Fibroblast of lung (primary cell): Measurements from ENCODE around the gene PDC. TPM values are rescaled to one million over a fixed set of nuclear protein-coding genes. Genes with fewer than 3 reads are reported as not detected.

ENCODE experiments used
- DNase-seq, 2 donors: peaks; one replicate each; pipeline versions ENCODE4 v3.0.0 to v3.0.0-alpha.2; 2010; ENCODE audit warnings: low read depth in 2 of 2
- H2AFZ ChIP-seq: 2 replicates; pipeline ENCODE4 v1.5.1; 2012; ENCODE audit warnings: low read length, control low read depth, inconsistent platforms
- H3K27ac ChIP-seq: 2 replicates; pipeline ENCODE4 v1.5.1; 2011; ENCODE audit warnings: low read length, control low read depth; ENCODE audit not compliant: insufficient read depth
- H3K27me3 ChIP-seq: 2 replicates; pipeline ENCODE4 v1.5.1; 2011; ENCODE audit warnings: mild to moderate bottlenecking, low read length; ENCODE audit not compliant: control insufficient read depth, insufficient read depth
- H3K36me3 ChIP-seq: 2 replicates; pipeline ENCODE4 v1.5.1; 2011; ENCODE audit warnings: low read length; ENCODE audit not compliant: control insufficient read depth, insufficient read depth
- H3K4me1 ChIP-seq: 2 replicates; pipeline ENCODE4 v1.5.1; 2011; ENCODE audit warnings: low read length; ENCODE audit not compliant: control insufficient read depth, insufficient read depth; ENCODE audit errors: extremely low read depth
- H3K4me2 ChIP-seq: 2 replicates; pipeline ENCODE4 v1.5.1; 2011; ENCODE audit warnings: low read length, control low read depth; ENCODE audit not compliant: insufficient read depth; ENCODE audit errors: extremely low read depth
- H3K4me3 ChIP-seq, 4 experiments: fragments of 200-600 bp in 1 of 4; sonication (generic) in 1 of 4; replicated peaks in 1 of 4; 2 replicates each; pipeline ENCODE4 v1.5.1; 2011 to 2016; ENCODE audit warnings: low read length in 4 of 4, low read depth in 3 of 4, mild to moderate bottlenecking in 3 of 4, control low read depth in 2 of 4, inconsistent platforms in 1 of 4, mixed read lengths in 1 of 4; ENCODE audit not compliant: insufficient read depth in 1 of 4; ENCODE audit errors: control extremely low read depth in 1 of 4
- H3K79me2 ChIP-seq: 2 replicates; pipeline ENCODE4 v1.5.1; 2012; ENCODE audit warnings: mild to moderate bottlenecking, low read length, inconsistent platforms; ENCODE audit not compliant: control insufficient read depth, insufficient read depth
- H3K9ac ChIP-seq: 2 replicates; pipeline ENCODE4 v1.5.1; 2011; ENCODE audit warnings: mild to moderate bottlenecking, low read length, control low read depth; ENCODE audit not compliant: insufficient read depth
- H3K9me3 ChIP-seq: 2 replicates; pipeline ENCODE4 v1.5.1; 2012; ENCODE audit warnings: low read depth, low read length; ENCODE audit not compliant: control insufficient read depth, insufficient read depth
- H4K20me1 ChIP-seq: 2 replicates; pipeline ENCODE4 v1.5.1; 2011; ENCODE audit warnings: low read length; ENCODE audit not compliant: control insufficient read depth, insufficient read depth; ENCODE audit errors: extremely low read depth
- EZH2 ChIP-seq: IDR thresholded peaks from 2 replicates; pipeline ENCODE4 v1.5.1; 2012; ENCODE audit warnings: low read length, control low read depth, mild to moderate bottlenecking; ENCODE audit errors: missing control alignments
- polyA plus RNA-seq, 2 donors: library from polyadenylated mRNA; depleted of rRNA in 1 of 2; stranded (reverse) in 1 of 2; unstranded in 1 of 2; fragments of >200 nt; gene quantifications; 2 replicates each; pipeline ENCODE4 v1.2.1, GENCODE V29; 2011 to 2012; ENCODE audit warnings: missing spikeins in 1 of 2
- total RNA-seq: library from RNA; depleted of rRNA; stranded (reverse); fragments of >200 nt; gene quantifications from 2 replicates; pipeline ENCODE4 v1.2.1, GENCODE V29; 2014
- TF ChIP-seq, protein P1 (sequence below), 2 donors: IDR thresholded peaks in 1 of 2; conservative IDR thresholded peaks in 1 of 2; 1 replicate in 1 of 2; 2 replicates in 1 of 2; pipeline ENCODE4 v1.5.1; 2011 to 2012; ENCODE audit warnings: low read length in 2 of 2, control low read depth in 1 of 2, inconsistent platforms in 1 of 2, low read depth in 1 of 2, mild to moderate bottlenecking in 1 of 2

The PDC gene
- total and polyA plus RNA-seq, 2 donors (not counting 1 experiment from before 2014, with no cell fraction given): not detected

DNA sequence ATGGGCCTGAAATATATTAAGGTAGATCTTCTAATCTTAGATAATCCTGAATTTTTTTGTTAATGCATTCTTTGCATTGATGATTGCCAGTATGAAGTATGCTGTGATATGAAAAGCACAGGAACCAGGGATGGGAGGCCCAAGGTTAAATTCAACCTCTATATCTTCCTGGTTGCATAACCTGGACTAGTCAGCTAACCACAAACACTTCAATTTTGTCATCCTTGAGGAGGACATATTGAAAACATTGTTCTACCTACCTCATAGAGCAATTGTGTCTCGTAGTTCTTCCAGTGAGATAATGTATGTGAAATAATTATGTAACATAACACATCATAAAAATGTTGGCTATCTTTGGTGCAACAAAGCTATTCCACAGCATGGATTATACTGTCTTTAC is 25.6 kb downstream of the PDC start:
- TF ChIP-seq EZH2: no peak
- TF ChIP-seq, protein P1, sequence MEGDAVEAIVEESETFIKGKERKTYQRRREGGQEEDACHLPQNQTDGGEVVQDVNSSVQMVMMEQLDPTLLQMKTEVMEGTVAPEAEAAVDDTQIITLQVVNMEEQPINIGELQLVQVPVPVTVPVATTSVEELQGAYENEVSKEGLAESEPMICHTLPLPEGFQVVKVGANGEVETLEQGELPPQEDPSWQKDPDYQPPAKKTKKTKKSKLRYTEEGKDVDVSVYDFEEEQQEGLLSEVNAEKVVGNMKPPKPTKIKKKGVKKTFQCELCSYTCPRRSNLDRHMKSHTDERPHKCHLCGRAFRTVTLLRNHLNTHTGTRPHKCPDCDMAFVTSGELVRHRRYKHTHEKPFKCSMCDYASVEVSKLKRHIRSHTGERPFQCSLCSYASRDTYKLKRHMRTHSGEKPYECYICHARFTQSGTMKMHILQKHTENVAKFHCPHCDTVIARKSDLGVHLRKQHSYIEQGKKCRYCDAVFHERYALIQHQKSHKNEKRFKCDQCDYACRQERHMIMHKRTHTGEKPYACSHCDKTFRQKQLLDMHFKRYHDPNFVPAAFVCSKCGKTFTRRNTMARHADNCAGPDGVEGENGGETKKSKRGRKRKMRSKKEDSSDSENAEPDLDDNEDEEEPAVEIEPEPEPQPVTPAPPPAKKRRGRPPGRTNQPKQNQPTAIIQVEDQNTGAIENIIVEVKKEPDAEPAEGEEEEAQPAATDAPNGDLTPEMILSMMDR (conservative IDR thresholded peaks at IDR 0.05 in 1 of 2, IDR thresholded peaks at IDR 0.05 in 1 of 2; ENCODE audit: low read depth in 1 of 2, low read length in 2 of 2): no peak
- Histone ChIP-seq H3K36me3 (no peaks in the 10 kb centered on the region), H3K79me2 (no peaks in the 10 kb centered on the region), H4K20me1 (no peaks in the 10 kb centered on the region), H3K27me3 (no peaks in the 10 kb centered on the region), H3K4me1 (no peaks in the 10 kb centered on the region), H3K4me3 (no peak overlapping the region), H3K4me2 (no peak overlapping the region), H3K27ac (no peak overlapping the region), H3K9ac (no peak overlapping the region), H2AFZ (no peak overlapping the region), H3K9me3 (no peaks in the 10 kb centered on the region)
- DNase-seq: peak in 1 of 2 donors; percentile 16

DNA sequence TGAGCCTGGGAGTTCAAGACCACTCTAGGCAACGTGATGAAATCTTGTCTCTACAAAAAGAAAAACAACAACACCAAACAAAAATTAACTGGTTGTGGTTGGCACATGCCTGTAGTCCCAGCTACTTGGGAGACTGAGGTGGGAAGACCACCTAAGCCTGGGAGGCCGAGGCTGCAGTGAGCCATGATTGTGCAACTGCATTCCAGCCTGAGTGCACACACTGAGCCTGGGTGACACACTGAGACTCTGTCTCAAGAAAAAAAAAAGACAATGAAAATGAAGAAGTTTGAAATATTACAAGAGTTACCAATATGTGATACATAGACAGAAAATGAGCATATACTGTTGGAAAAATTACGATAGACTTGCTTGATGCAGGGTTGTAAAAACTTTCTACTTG is 31.9 kb downstream of the PDC start:
- no peak overlapping the region for H3K27ac ChIP-seq
- no peaks in the 10 kb centered on the region for H3K36me3 ChIP-seq
- H3K79me2 ChIP-seq: no peaks in the 10 kb centered on the region
- no peak overlapping the region for H2AFZ ChIP-seq
- H3K9me3 ChIP-seq: no peaks in the 10 kb centered on the region
- no peaks in the 10 kb centered on the region for H4K20me1 ChIP-seq
- H3K27me3 ChIP-seq: no peaks in the 10 kb centered on the region
- no peak overlapping the region for H3K4me3 ChIP-seq
- no peak overlapping the region for H3K4me2 ChIP-seq
- TF ChIP-seq, protein P1 (conservative IDR thresholded peaks at IDR 0.05 in 1 of 2, IDR thresholded peaks at IDR 0.05 in 1 of 2; ENCODE audit: low read depth in 1 of 2, low read length in 2 of 2): no peak
- TF ChIP-seq EZH2: no peak
- no peak overlapping the region for H3K9ac ChIP-seq
- no peak for DNase-seq
- no peaks in the 10 kb centered on the region for H3K4me1 ChIP-seq

DNA sequence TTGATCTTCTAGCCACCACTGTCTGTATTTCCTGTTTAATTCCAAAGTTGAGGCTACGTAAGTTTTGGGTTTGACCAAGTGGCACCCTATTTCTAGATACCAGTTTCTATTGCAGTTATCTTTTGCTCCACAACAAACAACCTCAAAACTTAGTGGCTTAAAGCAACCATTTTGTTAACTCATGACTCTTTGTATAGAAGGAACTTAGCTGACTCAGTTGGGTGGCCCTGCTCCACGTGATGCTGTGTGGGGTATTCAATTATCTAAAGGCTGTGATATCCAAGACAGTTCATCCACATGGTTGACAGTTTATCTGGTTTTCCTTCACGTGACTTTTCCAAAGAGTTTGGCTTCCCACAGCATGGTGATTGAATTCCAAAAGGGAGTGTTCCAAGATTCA is 34.8 kb downstream of the PDC start:
- Histone ChIP-seq H3K79me2 (no peaks in the 10 kb centered on the region), H4K20me1 (no peaks in the 10 kb centered on the region), H3K36me3 (no peaks in the 10 kb centered on the region), H3K9ac (no peak overlapping the region), H3K4me2 (no peak overlapping the region), H3K4me1 (no peaks in the 10 kb centered on the region), H2AFZ (no peak overlapping the region), H3K27ac (no peak overlapping the region), H3K27me3 (no peaks in the 10 kb centered on the region), H3K4me3 (no peak overlapping the region), H3K9me3 (no peaks in the 10 kb centered on the region)
- no peak for DNase-seq
- TF ChIP-seq, protein P1 (conservative IDR thresholded peaks at IDR 0.05 in 1 of 2, IDR thresholded peaks at IDR 0.05 in 1 of 2; ENCODE audit: low read depth in 1 of 2, low read length in 2 of 2): no peak
- no peak for TF ChIP-seq EZH2
